ENCODE data around the gene ZDHHC7. TPM values are rescaled to one million over a fixed set of nuclear protein-coding genes. Genes with fewer than 3 reads are reported as not detected.

Gene ZDHHC7
- total RNA-seq, 1 donor from 2014 or later: 34.1 TPM

DNA sequence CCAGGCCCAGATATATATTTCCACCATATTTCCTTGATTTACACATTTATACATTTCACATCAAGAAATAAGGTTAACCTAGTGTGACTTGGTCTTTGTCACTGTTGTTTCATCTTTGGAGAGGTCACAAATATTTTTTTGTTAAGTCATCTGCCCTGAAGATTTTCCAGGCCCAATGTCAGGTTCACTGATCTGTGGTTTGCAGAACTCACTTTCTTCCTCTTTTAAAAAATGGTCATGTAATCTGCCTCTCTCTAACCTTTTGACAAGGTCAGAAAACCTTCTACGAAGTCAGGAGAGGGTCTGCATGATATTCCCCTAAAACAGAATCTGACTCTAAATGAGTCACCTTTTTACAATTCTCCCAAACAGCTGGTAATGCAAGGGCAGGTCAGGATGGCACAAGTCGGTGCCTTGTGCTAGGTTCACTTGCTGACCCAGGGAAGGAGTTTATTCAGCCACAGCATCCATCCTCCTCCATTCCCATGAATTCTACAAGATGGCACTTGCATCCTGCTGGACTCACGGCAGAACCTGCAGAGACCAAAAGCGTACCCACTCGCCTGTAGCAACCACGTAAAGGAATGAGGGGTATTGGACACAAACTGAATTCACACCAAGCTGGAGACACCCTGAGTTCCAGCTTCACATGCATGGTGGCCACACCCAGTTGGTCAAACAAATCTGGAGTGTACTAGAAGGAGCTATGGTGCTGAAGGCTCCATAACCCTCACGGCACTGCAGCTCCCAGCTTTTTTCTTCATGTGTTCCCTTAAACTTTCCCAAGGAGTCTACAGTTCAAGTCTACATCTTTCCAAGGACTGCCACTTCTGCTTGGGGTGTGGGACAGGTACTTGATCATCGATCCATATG is 14.7 kb upstream of the ZDHHC7 start:
- intact Hi-C loops (cut with micrococcal nuclease): loop anchor here (2.0 to 10.0 kb wide), 8 partner anchors 281 to 1219 kb away; partner anchors contain the start of genes GINS2, HSBP1 and MBTPS1

DNA sequence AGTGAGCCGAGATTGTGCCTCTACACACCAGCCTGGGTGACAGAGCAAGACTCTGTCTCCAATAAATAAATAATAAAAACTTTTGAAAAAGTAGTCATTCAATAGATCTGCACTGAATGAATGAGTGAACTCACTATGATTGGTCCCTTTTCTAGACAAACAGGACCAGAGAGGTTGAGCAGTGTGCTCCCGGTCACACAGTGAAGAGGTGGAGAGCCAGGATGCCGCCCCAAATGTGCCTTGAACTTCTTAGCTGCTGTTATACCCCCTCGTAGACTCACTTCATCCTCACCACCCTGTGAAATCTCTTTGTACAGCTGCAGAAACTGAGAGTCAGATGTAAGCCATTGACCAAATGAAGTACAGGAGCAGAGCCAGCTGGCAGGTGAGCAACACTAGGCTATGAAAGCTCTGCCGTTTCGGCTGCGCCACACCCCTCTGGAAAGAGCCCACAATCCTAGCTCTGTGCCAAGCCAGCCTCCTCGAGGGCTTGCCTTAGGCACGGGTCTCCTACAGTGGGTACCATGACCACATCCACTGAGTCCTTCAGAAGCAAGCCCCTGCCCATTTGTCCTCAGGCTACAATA is 8.4 kb upstream of the ZDHHC7 start:
- intact Hi-C loops (cut with micrococcal nuclease): loop anchor here (10.0 kb wide), 1 partner anchor 905 kb away; the partner anchor contains the start of gene MBTPS1

DNA sequence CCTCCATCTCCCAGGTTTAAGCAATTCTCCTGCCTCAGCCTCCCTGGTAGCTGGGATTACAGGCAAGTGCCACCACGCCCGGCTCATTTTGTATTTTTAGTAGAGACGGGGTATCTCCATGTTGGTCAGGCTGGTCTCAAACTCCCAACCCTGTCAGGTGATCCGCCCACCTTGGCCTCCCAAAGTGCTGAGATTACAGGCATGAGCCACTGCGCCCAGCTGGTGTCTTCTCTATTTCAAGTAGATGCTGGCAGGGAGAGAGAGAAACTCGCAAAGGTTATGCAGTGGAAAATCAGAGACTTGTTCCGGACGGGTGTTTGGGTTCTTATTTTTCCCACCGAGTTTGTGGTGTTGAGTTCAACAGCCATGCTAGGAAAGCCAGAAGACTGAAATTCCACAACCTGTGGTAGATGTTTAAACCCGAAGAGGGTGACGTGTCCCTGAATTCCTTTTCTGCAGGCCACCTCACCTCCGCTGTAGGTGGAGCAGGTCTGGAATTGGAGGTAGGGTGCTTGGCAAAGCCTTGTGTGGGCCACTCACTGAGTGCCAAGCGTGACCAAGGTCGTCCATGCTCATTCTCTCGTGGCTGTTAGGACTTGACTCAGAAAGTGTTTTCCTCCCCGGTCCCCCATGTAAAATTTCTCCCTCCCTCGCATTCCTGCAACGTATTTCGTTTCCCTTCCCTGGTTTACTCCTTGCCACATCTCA is 7.3 kb upstream of the ZDHHC7 start:
- intact Hi-C loops (cut with micrococcal nuclease): no loop called here

DNA sequence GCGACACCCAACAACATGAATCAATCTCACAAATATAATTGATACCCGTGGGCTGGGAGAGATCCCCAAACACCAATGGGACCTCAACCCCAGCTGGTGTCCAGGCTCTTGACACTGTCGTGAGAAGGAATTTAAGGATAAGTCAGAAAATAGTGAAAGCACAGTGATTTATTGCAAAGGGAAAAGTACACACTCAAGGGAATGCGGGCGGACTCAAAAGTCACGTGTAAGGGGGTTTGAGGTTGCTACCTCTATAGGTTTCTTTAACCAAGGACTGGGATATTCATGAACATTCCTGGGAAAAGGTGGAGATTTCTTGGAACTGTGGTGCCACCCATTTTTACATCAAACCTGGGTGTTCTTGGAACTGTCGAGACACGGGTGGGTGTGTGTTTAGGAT is 6.3 kb upstream of the ZDHHC7 start:
- intact Hi-C loops (cut with micrococcal nuclease): no loop called here

DNA sequence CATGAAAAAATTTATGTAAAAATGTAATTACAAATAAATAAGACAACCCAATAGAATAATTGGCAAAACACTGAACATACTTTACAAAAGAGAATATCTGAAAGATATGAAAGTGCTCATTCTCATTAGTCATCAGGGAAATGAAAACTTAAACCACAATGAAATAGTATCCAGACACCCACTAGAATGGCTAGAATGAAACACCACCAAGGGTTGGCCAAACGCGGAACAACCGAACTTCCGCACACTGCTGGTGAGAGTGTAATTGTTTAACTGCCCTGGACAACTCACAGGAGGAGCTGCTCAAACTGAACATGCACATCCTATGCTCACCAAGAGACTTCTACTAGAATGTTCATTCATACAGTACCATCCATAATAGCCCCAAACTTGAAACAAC is 5.8 kb upstream of the ZDHHC7 start:
- intact Hi-C loops (cut with micrococcal nuclease): no loop called here

DNA sequence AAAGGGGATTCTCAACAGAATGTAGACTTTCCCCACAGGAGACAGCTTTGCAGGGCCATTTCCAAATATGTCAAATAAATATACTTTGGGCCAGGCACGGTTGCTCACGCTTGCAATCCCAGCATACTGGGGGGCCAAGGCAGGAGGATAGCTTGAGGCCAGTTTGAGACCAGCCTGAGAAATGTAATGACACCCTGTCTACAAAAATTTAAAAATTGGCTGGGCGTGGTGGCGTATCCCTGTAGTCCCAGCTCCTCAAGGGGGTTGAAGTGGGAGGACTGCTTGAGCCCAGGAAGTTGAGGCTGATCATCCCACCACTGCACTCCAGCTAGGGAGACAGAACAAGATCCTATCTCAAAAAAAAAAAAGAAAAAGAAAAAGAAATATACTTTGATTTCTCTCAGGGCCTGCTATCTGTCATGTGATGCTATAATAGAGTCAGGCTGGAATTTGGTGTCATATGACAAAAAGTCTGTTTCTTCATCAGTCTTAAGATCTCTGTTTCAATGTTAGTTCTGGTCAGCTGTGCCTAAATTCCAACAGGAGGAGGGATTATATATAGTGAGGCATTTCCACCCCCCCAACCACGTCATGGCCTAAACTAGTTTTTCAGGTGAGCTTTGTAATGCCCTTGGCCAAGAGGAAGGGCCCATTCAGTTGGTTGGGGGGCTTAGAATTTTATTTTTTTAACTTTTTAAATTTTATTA is 4.3 kb upstream of the ZDHHC7 start:
- intact Hi-C loops (cut with micrococcal nuclease): no loop called here

DNA sequence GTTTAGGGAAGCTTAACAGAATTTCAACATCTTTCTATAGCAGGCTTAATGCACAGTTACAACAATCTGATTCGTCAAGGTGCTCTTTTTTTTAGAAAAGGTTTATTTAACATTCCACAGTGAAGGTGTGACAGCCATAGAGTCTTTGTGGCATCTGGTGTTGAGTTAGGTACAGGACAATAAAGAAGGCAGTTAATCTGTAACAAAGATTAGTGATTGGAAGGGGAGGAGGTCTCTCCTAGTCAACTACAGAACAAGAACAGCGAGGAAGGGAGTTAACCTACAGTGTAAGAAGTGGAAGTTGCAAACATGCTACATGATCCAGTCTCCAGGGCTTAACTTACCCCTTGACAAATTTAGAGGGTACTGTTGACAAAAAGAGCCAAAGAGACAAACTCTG is 3.0 kb upstream of the ZDHHC7 start:
- intact Hi-C loops (cut with micrococcal nuclease): loop anchor here (5.0 kb wide), 3 partner anchors 783 to 1207 kb away; partner anchors contain the start of genes COX4I1, EMC8, HSBP1 and MLYCD

DNA sequence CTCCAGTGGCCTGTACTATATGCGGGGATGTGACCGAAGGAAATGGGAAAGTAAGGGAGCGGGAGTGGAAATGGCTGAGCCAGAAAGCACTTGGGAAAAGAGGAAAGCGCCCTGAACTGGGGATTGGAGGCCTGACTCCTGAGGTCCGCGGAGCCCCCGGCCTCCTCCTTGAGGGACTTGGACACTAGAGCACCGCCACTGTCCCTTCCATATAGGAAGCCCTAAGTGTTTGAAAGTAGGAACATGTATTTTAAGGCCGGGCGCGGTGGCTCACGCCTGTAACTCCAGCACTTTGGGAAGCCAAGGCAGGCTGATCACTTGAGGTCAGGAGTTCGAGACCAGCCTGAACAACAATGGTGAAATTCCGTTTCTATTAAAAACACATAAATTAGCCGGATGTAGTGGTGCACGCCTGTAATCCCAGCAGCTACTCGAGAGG is 530 bp upstream of the ZDHHC7 start:
- intact Hi-C loops (cut with micrococcal nuclease): loop anchor here (1.0 to 5.0 kb wide), 7 partner anchors 15 to 1205 kb away; partner anchors contain the start of genes COX4I1, EMC8, HSBP1 and KIAA0513

DNA sequence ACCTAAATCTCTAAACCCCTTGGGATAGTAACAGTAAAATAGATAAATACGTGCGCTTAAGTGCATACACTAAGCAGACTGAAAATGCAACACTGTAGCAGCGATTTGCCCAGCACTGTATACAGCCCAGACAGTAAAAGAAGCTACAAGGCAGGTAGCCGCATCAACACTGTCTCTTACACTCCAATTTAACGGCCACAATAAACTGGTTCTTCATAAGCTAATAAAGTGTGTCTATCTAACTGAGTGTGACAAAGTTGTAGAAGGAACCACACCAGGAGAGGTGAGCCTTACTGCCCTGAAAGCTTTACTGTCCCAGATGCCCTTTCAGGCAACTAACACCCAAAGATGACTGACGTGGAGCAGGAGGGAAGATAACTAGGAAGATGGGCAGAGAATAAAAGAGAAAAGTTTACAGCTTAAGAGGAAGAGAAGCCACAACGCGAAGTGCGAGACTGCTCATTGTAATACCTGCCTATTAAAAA is 847 bp downstream of the ZDHHC7 start:
- intact Hi-C loops (cut with micrococcal nuclease): loop anchor here (2.0 to 5.0 kb wide), 4 partner anchors 496 to 1203 kb away; partner anchors contain the start of genes COX4I1, EMC8, HSBP1 and MLYCD

DNA sequence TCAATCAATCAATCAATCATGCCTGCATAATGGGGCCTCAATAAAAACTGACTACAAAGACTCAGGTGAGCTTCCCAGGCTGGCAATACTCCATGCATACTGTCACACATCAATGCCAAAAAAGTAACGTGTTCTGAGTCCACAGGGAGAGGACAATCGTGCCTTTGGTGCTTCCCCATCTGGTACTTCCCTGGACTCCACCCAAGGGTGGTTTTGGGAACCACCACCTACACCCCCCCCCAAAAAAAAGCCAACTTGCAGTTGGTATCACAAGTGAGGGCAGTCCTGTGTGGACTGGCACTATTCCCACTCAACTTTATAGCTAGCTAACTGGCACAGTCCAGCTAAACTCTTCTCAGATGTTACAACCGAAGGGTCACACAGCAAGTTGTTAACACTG is 3.1 kb downstream of the ZDHHC7 start:
- intact Hi-C loops (cut with micrococcal nuclease): no loop called here

DNA sequence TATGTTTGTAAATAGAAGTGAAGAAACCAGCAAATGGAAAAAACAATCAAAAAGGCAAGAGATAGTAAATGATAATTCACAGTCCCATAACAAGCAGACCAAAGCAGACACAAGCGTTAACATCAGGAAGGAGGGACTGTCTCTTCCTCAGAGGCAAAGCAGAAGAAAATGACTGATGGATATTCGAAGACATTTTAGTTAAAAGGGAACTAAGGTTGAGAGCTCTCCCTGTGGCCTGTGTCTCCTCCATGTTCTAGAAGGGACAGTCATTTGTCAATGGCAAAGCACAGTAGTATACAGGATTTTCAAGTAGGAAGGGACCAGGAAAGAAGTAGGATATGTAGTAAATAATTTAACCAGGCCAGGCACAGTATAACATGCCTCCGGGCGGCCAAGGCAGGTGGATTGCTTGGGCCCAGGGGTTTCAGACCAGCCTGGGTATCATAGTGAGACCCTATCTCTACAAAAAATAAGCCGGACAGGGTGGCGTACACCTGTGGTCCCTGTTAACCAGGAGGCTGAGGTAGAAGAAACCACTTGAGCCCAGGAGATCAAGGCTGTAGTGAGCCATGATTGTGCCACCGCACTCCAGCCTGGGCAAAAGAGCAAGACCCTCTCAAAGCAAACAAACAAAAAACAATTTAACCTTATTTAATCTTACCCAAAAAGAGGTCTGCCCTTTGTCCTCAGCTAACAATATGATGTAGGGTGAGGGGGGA is 3.7 kb downstream of the ZDHHC7 start:
- intact Hi-C loops (cut with micrococcal nuclease): no loop called here

DNA sequence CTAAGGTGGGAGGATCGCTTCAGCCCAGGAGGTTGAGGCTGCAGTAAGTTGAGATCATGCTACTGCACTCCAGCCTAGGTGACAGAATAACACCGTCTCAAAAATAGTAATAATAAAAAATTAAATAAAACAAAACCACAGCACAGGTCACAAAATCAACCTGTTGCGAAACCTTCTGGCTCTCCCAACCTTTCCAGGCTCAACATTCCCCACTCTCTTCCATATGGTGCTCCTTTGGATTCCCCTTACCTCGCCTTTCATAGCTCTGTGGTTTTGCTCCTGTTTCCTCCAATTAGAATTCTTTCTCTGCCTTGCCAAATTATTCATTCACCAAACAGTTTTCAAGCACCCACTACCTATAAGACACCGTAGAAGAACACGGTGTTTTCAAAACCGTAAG is 4.7 kb downstream of the ZDHHC7 start:
- intact Hi-C loops (cut with micrococcal nuclease): no loop called here

DNA sequence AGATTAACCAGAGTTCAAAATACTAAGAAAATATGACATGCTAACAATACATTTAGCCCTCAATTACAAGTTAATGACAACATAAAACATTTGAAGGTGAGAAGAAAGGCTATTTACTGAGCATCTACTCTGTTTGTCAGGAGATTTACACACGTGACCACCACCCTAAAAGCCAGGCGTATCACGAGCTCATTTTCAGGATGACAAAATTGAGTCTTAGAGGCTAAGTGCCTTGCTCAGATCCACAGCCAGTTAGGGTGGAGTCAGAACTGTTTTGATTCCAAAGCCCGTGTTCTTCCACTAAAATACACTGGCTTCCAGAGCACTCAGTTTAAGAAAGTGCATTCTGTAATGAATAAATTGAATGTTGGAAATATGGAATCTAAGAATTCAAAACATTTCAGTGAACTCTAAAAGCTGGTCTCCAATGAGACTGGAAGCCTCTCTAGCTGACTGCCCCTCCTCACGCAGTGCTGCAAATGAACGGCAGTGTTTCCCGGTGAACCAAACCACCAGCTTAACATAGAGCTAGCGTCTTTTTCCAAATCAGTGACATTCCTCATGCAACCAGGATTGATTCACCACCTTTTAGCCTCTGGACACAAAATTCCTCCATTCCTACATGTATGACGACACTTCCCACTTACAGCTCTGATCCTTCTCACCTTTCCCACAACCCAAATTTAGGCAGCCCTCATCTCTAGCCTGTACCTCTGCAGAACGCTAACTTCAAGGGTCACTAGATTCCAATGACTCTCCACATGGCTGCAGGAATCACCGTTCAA is 5.9 kb downstream of the ZDHHC7 start:
- intact Hi-C loops (cut with micrococcal nuclease): no loop called here

DNA sequence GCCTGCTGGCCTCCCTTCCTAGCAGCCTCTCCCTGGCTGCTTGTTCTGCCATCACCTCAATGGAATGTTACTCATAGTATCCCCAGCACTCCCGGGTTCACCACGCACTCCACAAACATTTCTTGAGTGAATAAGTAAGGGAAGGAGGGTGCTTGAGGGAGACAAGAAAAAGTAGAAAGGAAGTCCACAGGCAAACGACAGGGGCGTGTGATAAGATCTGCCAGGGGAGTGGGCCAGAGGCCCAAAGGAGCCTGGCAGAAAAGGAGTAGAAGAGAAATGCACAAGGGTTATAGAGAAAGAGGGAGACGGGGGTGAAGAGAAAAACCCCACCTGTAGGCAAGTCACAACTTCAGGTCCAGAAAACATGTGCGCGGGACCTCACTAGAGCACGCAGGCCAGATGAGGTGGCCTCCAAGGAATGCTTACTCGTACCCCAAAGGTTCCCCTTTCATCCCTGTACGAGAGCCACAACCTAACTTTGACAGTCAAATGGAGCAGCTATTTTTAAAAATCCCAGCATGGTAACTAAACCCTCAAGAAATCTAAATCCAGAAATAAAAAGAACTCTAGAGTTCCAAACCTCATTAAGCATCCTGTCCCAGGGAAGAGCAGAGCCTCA is 6.6 kb downstream of the ZDHHC7 start:
- intact Hi-C loops (cut with micrococcal nuclease): no loop called here

DNA sequence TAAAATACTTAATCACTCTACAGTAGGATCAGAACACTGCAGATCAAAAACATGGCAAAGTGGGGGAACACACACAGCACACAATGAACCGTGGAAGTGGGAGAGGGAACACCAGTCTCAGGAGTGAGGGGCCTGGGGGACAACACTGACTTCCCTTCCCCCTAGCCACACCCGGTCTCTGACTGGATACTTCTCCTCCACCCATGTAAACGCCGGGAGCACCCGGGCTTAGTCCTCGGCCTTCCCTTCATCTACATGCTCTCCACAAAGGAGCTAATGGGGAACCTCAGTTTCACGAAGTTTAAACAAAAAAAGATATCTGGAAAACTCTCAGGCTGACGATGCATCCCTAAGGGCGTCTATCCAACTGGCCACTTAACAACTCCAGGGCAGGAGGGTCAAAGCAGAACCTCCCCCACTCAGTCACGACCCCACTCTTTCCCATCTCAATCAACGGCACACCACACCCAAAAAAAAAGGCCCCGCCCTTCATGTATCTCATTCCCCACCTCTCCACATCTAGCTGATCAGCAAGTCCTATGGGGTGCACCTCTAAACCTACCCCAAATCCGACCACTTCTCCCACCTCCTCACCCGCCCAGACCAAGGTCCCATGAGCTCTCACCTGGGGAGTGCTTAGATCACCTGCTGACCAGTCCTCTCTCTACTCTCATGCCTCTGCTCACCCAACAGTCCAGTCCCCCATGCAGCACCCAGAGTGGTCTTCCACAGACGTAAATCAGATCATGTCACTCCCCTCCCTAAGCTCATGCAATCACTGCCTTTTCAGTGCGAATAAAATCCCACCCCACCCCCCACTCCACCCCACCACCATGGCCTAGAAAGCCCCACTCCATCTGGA is 7.4 kb downstream of the ZDHHC7 start:
- intact Hi-C loops (cut with micrococcal nuclease): no loop called here

DNA sequence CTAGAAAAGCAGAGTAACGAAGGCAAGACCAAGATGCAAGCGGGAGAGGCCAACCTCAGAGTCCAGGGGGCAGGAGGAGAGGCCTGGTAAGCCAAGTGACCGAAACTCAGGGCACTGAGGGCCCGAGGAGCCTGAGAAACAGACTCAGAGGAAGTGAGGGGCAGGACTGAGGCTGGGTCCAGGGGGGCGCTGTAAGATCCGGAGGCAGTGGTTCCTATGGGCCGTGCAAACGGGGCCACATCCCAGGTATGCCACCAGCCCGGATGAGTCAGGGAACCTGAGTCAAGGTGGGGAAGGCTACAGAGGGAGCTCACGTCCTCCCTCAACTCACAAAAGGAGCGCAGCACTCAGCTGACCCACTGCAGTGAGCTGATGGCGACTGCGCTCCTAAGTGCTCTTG is 8.3 kb downstream of the ZDHHC7 start:
- intact Hi-C loops (cut with micrococcal nuclease): no loop called here

DNA sequence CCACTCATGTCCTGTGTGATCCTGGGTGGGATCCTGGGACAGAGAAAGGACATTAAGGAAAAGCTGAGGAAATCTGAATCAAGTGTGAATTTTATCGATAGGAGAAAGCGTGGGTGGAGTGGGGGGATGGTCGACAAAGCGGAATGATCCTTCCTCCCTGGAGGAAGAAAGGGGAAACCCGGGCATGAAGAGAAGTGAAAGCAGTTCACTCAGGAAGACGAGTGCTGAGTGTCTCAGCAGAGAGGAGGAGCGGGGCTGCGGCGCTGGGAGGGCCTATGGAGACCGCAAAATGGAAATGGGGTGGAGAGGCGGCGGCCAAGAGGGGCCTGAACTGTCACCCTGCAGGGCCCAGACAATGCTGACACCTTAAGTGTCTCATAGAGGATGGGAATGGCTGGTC is 8.7 kb downstream of the ZDHHC7 start:
- intact Hi-C loops (cut with micrococcal nuclease): no loop called here

DNA sequence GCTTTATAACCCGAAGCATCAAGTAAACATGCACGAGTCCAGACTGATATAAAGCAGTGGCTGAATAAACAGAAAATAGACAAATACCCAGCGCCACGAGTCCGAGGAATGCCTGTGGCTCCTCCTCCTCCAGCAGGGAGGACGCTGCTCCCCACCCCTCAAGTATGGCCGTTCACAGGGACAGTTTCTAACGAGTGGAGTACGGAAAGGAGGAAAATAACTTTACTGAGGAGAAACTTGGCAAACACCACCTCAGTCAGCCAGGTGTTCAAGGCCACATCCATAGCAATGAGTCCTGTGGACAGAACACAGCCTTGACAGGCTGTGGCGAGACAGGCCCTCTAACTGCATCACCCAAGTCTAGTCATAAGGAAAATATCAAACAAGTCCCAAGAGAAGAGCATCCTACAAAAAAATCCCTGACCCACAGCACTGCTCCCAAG is 9.2 kb downstream of the ZDHHC7 start:
- intact Hi-C loops (cut with micrococcal nuclease): no loop called here
